Activated T-cell treated with anti-CD3 and anti-CD28 coated beads, Interleukin-2, amount 50 U/mL, for 4 hours (primary cell): Measurements from ENCODE around the gene COA1. TPM values are rescaled to one million over a fixed set of nuclear protein-coding genes. Genes with fewer than 3 reads are reported as not detected.
"Not testable (repeated sequence)": the region's sequence is repeated elsewhere in the genome, so short reads cannot be mapped to it uniquely, and the experiment has no call there.

ENCODE experiments used
- ATAC-seq, 2 donors: fragments of 200-7000 bp; cut with Tn5 transposase; one replicate each; pipeline ENCODE4 v1.10.0; 2021
- DNase-seq: peaks from one replicate; pipeline ENCODE4 v3.0.0-alpha.2; 2020
- H3K27me3 Mint-ChIP-seq: one replicate; pipeline ENCODE4 v1.8.0; 2021; ENCODE audit warnings: low read depth, mixed read lengths
- H3K36me3 Mint-ChIP-seq: one replicate; pipeline ENCODE4 v1.8.0; 2022; ENCODE audit warnings: mixed read lengths; ENCODE audit not compliant: insufficient read depth
- H3K4me1 Mint-ChIP-seq: one replicate; pipeline ENCODE4 v1.8.0; 2021; ENCODE audit warnings: low read depth, mixed read lengths
- H3K4me3 Mint-ChIP-seq: one replicate; pipeline ENCODE4 v1.8.0; 2021; ENCODE audit warnings: mild to moderate bottlenecking, moderate library complexity, mixed read lengths
- H3K9me3 Mint-ChIP-seq: one replicate; pipeline ENCODE4 v1.8.0; 2021; ENCODE audit warnings: mixed read lengths
- total RNA-seq, 3 donors: library from RNA; stranded (reverse); gene quantifications; one replicate each; pipeline ENCODE4 v1.2.1, GENCODE V29; 2021

The COA1 gene
- total RNA-seq, 3 donors from 2014 or later, result 51.4 to 56.7 (median 51.5) TPM

DNA sequence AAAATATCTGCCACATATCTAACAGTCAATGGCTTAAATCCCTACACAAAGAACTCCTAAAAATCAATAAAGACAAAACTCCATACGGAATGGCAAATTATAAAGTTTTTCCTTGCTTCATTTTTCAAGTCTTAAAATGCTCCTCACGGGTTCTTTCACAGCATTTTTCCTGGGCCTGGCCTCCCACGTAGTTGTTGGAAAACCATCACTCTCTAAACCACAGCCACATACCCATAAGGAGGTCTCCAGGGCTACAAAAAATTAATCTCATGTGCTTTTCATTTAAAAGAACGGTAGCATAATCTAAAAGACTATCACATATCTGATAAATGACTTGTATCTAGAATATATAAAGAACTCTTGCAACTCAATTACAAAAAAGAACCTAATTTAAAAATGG is 2.9 kb downstream of the COA1 start:
- H3K4me1 Mint-ChIP-seq, result peaks cover 43% of the 10 kb centered on the region
- H3K9me3 Mint-ChIP-seq, result no peaks in the 10 kb centered on the region
- no peak for DNase-seq
- H3K27me3 Mint-ChIP-seq, result no peaks in the 10 kb centered on the region
- peaks cover 8% of the 10 kb centered on the region for H3K36me3 Mint-ChIP-seq
- H3K4me3 Mint-ChIP-seq, result peak overlapping the region; percentile 93
- no peak for ATAC-seq

DNA sequence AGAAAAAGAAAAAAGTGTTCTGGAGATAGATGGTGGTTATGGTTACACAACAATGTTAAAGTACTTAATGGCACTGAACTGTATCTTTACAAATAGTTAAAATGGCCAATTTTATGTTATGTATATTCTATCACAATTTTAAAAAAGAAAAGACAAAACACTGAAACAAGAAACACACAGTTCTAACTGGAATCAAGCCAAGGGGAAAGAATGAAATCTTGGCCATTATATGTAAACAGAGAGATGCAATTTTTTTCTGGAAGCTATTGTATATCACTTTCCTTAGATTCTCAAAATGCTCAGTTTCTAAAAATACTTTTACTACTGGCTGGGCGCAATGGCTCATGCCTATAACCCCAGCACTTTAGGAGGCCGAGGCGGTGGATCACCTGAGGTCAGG is 4.1 kb downstream of the COA1 start:
- no peak for ATAC-seq
- Mint-ChIP-seq H3K9me3 (no peaks in the 10 kb centered on the region), H3K36me3 (peaks cover 11% of the 10 kb centered on the region), H3K27me3 (no peaks in the 10 kb centered on the region), H3K4me3 (no peak overlapping the region), H3K4me1 (peaks cover 53% of the 10 kb centered on the region)
- DNase-seq, result no peak

DNA sequence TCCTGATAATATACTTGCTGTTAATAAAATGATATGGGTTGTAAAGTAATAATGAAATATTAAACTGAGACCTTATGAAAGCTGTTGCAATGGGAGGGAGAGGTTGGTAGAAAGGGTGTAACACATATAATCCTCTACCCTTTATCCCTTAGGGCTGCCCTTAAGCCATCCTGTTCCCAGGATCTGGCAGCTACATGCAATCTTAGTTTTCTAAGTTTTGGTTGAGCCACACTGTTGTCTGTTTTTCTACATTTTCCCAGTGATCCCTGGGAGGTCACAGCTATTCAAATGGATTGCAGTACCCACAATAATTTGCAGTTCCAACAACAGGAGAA is 6.3 kb downstream of the COA1 start:
- Mint-ChIP-seq H3K4me1 (peaks cover 52% of the 10 kb centered on the region), H3K27me3 (no peaks in the 10 kb centered on the region), H3K36me3 (peaks cover 12% of the 10 kb centered on the region), H3K4me3 (no peak overlapping the region), H3K9me3 (no peaks in the 10 kb centered on the region)
- DNase-seq (no peak), ATAC-seq (no peak)

DNA sequence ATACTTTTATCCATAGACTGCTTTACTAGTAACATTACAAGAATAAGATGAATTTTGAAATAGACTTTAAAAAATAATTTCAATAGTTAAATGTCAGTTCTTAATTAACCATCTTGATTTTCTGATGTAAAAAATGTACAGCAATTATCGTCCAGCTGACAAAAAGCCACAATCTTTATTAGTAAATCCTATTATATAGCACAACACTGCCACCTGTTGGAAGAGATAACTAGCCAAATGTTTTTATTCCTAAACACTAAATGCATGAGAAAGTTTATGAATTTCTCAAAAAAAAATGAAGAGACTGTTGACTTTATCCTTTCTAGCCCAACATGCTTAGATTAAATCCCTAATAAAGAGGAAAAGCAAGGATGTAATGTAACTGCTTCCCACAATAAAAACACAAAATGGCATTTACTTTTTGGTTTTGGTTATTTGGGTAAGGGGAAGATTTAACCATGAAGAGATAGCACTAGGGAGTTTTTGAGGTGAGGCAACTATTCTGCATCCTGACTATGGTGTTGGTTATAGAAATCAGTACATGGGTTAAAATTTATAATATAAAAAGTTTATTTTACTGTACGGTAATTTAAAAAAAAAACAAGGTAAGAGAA is 8.0 kb downstream of the COA1 start:
- peaks cover 48% of the 10 kb centered on the region for H3K4me1 Mint-ChIP-seq
- H3K4me3 Mint-ChIP-seq, result no peak overlapping the region
- DNase-seq (no peak), ATAC-seq (no peak)
- no peaks in the 10 kb centered on the region for H3K9me3 Mint-ChIP-seq
- H3K36me3 Mint-ChIP-seq, result peaks cover 10% of the 10 kb centered on the region
- no peaks in the 10 kb centered on the region for H3K27me3 Mint-ChIP-seq

DNA sequence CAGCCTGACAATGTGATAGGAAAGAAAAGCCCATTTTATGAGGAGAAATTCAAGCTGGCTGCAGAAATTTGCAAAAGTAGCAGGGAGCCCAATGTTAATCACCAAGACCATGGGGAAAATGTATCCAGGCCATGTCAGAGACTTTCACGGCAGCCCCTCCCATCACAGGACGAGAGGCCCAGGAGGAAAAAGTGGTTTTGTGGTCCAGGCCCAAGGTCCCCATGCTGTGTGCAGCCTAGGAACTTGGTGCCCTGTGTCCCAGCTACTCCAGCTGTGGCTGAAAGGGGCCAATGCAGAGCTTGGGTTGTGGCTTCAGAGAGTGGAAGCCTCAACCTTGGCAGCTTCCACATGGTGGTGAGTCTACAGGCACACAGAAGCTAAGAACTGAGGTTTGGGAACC is 12.7 kb downstream of the COA1 start:
- H3K27me3 Mint-ChIP-seq, result no peaks in the 10 kb centered on the region
- peaks cover 44% of the 10 kb centered on the region for H3K4me1 Mint-ChIP-seq
- DNase-seq (no peak), ATAC-seq (no peak)
- H3K4me3 Mint-ChIP-seq, result no peak overlapping the region
- H3K9me3 Mint-ChIP-seq, result no peaks in the 10 kb centered on the region
- H3K36me3 Mint-ChIP-seq, result peaks cover 22% of the 10 kb centered on the region

DNA sequence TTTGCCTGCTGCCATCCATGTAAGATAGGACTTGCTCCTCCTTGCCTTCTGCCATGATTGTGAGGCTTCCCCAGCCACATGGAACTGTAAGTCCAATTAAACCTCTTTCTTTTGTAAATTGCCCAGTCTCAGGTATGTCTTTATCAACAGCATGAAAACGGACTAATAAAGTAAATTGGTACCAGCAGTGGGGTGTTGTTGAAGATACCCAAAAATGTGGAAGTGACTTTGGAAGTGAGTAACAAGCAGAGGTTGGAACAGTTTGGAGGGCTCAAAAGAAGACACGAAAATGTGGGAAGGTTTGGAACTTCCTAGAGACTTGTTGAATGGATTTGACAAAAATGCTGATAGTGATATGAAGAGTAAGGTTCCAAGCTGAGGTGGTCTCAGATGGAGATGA is 13.4 kb downstream of the COA1 start:
- Mint-ChIP-seq H3K4me1 (peaks cover 42% of the 10 kb centered on the region), H3K36me3 (peaks cover 22% of the 10 kb centered on the region)
- H3K9me3 Mint-ChIP-seq, DNase-seq, ATAC-seq, H3K4me3 Mint-ChIP-seq, H3K27me3 Mint-ChIP-seq: not testable (repeated sequence)

DNA sequence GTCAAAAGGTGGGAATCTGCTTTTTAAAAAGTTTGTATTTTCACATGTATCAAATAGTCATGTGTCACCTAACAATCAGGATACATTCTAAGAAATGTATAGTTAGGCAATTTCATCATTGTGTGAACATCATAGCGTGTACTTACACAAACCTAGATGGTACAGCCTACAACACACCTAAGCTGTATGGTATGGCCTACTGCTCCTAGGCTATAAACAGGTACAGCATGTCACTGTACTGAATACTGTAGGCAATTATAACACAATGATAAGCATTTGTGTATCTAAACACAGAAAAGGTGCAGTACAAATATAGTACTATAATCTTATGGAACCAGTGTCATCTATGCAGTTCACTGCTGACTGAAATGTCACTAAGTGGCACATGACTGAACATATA is 17.8 kb downstream of the COA1 start:
- H3K27me3 Mint-ChIP-seq, result no peaks in the 10 kb centered on the region
- no peaks in the 10 kb centered on the region for H3K9me3 Mint-ChIP-seq
- H3K4me3 Mint-ChIP-seq, result no peak overlapping the region
- H3K4me1 Mint-ChIP-seq, result peaks cover 30% of the 10 kb centered on the region
- ATAC-seq (no peak), DNase-seq (no peak)
- peaks cover 21% of the 10 kb centered on the region for H3K36me3 Mint-ChIP-seq

DNA sequence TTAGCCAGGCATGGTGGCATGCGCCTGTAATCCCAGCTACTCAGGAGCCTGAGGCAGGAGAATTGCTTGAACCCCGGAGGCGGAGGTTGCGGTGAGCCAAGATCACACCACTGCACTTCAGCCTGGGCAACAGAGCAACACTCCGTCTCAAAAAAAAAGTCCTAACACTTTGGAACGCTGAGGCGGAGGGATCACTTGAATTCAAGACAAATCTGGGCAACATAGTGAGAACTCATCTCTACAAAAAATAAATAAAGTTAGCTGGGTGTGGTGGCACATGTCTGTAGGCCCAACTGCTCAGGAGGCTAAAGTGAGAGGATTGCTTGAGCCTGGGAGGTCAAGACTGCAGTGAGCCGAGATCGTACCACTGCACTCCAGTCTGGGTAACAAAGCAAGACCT is 21.3 kb downstream of the COA1 start:
- peaks cover 34% of the 10 kb centered on the region for H3K4me1 Mint-ChIP-seq
- not testable (repeated sequence) for ATAC-seq, H3K27me3 Mint-ChIP-seq, H3K9me3 Mint-ChIP-seq, H3K4me3 Mint-ChIP-seq, DNase-seq
- peaks cover 16% of the 10 kb centered on the region for H3K36me3 Mint-ChIP-seq

DNA sequence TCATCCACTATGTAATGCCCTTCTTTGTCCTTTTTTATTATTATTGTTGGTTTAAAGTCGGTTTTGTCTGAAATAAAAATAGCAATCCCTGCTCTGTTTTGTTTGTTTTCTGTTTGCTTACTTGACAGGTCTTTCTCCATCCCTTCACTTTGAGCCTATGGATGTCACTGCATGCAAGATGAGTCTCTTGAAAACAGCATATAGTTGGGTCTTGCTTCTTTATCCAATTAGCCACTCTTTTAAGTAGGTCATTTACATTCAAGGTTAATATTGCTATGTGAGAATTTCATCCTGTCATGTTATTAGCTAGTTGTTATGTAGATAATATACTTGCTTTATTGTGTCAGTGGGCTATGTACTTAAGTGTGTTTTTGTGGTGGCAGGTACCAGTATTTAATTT is 25.8 kb downstream of the COA1 start:
- Mint-ChIP-seq H3K4me1 (peaks cover 46% of the 10 kb centered on the region), H3K36me3 (peaks cover 15% of the 10 kb centered on the region), H3K9me3 (no peaks in the 10 kb centered on the region), H3K27me3 (no peaks in the 10 kb centered on the region), H3K4me3 (no peak overlapping the region)
- ATAC-seq, result no peak
- no peak for DNase-seq

DNA sequence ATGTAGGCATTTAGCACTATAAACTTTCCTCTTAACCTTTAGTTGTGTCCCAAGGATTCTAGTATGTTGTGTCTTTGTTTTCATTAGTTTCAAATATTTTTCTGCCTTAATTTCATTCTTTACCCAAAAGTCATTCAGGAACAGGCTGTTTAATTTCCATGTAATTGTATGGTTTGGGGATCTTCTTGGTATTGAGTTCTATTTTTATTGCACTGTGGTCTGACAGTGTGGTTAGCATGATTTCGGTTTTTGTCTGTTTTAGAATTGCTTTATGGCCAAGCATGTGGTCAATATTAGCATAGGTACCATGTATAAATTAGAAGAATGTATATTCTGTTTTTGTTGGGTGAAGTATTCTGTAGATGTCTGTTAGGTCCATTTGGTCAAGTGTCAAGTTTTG is 26.3 kb downstream of the COA1 start:
- H3K4me3 Mint-ChIP-seq, result no peak overlapping the region
- H3K36me3 Mint-ChIP-seq, result peaks cover 12% of the 10 kb centered on the region
- DNase-seq (no peak), ATAC-seq (no peak)
- peaks cover 47% of the 10 kb centered on the region for H3K4me1 Mint-ChIP-seq
- no peaks in the 10 kb centered on the region for H3K9me3 Mint-ChIP-seq
- no peaks in the 10 kb centered on the region for H3K27me3 Mint-ChIP-seq

DNA sequence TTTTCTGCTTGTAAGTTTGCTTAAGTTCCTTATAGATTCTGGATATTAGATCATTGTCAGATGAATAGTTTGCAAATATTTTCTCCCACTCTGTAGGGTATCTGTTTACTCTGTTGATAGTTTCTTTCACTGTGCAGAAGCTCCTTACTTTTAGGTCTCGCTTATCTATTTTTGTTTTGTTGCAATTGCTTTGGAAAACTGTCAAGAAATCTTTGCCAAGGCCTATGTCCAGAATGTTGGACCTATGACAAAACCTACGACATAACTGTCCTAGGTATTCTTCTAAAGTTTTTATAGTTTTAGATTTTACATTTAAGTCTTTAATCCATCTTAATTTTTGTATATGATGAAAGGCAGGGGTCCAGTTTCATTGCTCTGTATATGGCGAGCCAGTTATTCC is 27.4 kb downstream of the COA1 start:
- peaks cover 14% of the 10 kb centered on the region for H3K36me3 Mint-ChIP-seq
- H3K4me1 Mint-ChIP-seq, result peaks cover 50% of the 10 kb centered on the region
- no peak for DNase-seq
- no peaks in the 10 kb centered on the region for H3K9me3 Mint-ChIP-seq
- ATAC-seq, result no peak
- H3K4me3 Mint-ChIP-seq, result no peak overlapping the region
- no peaks in the 10 kb centered on the region for H3K27me3 Mint-ChIP-seq

DNA sequence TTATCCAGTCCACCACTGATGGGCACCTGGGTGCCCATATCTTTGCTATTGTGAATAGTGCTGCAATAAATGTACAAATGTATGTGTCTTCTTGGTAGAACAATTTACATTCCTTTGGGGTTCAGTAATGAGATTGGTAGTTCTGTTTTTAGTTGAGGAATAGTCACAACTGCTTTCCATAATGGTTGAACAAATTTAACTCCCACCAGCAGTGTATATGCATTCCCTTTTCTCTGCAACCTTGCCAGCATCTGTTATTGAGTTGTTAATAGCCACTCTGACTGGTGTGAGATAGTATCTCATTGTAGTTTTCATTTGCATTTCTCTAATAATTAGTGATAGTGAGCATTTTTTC is 27.8 kb downstream of the COA1 start:
- DNase-seq (no peak), ATAC-seq (no peak)
- Mint-ChIP-seq H3K27me3 (no peaks in the 10 kb centered on the region), H3K9me3 (no peaks in the 10 kb centered on the region), H3K4me3 (no peak overlapping the region), H3K36me3 (peaks cover 14% of the 10 kb centered on the region), H3K4me1 (peaks cover 50% of the 10 kb centered on the region)

DNA sequence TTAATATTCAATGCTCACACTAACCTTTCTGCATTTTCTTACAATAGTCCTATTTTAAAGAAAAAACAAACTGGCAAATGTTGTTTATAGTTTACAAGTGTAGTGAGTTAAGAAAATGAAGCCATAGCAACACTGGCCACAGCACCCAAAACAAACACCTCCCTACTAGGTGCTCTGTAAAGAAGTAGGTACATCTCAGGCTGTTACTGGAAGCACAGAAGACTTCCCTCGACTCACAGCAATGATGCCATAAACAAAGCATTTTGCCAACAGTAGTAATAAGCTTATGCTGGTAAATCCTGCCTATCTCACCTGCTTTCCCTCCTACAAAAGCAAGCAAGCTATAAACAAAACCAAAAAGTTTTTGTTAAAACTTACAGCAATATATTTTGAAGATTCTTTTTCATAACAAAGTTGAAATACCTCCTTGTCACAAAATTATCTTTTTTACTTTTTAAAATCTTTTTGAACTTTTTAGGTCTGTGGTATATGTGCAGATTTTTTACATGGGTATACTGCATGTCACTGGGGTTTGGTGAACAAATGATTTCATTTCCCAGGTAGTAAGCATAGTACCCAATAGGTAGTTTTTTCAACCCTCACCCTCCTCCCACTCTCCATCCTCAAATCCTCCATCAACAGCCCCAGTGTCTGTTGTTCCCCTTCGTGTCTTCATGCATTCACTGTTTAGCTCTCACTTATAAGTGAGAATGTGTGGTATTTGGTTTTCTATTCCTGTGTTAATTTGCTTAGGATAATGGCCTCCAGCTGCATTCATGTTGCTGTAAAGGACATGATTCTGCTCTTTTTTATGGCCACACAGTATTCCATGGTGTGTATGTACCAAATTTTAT is 28.4 kb downstream of the COA1 start:
- Mint-ChIP-seq H3K27me3 (no peaks in the 10 kb centered on the region), H3K4me3 (no peak overlapping the region), H3K9me3 (no peaks in the 10 kb centered on the region), H3K36me3 (peaks cover 13% of the 10 kb centered on the region), H3K4me1 (peaks cover 50% of the 10 kb centered on the region)
- ATAC-seq (no peak), DNase-seq (no peak)

DNA sequence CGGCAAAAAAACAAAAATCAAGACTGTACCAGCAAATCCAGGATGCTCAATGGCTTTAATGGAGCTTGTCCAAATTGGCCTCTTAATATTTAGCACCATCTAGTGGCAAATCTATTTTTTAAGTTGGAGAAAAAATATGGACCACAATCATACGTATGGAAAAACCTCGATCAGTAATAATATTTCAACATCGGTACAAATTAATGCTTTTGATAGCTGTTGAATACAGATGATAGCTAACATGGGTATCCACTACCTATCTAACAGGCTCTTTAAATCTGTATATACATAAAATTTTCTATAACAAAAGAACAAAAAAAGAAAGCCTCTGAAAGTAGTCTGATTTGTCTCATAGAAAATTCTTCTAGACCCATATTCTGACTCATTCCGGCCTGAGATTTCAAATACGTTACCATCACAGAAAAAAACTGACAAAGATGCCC is 29.2 kb downstream of the COA1 start:
- Mint-ChIP-seq H3K4me1 (peaks cover 43% of the 10 kb centered on the region), H3K9me3 (no peaks in the 10 kb centered on the region), H3K27me3 (no peaks in the 10 kb centered on the region), H3K4me3 (no peak overlapping the region), H3K36me3 (peaks cover 10% of the 10 kb centered on the region)
- ATAC-seq (peak; percentile 65 to 73), DNase-seq (no peak)
